GM18873 (cell line): ENCODE data around the gene C5AR1.
"Not testable (repeated sequence)": the region's sequence is repeated elsewhere in the genome, so short reads cannot be mapped to it uniquely, and the experiment has no call there.

Experiments used
- ATAC-seq: cut with Tn5 transposase; IDR thresholded peaks from one replicate; pipeline ENCODE4 v1.9.1; 2021; ENCODE audit warnings: mild to moderate bottlenecking, moderate library complexity, moderate number of reproducible peaks; ENCODE audit not compliant: unreplicated experiment, low FRiP score

The C5AR1 gene

GRCh38 chr19:47324502-47324901, 14.8 kb downstream of the C5AR1 start:
- ATAC-seq = no peak

- ATAC-seq = no peak
Observed at GRCh38 chr19:47330466-47330869, 20.8 kb downstream of the C5AR1 start.

GRCh38 chr19:47331490-47331889, 21.8 kb downstream of the C5AR1 start:
- no peak for ATAC-seq

GRCh38 chr19:47331931-47332547, 22.4 kb downstream of the C5AR1 start, which contains the start of gene C5AR2:
Gene C5AR2, plus strand, starts transcription at chr19:47332175. Its CDS starts 8,625 bp downstream, at chr19:47340800.
- no peak for ATAC-seq

GRCh38 chr19:47336765-47337718, 27.4 kb downstream of the C5AR1 start:
- not testable (repeated sequence) for ATAC-seq

GRCh38 chr19:47339196-47339880, 29.7 kb downstream of the C5AR1 start:
- no peak for ATAC-seq

GRCh38 chr19:47340477-47341208, 31.0 kb downstream of the C5AR1 start:
- ATAC-seq = no peak

GRCh38 chr19:47341734-47342133, 32.1 kb downstream of the C5AR1 start:
- no peak for ATAC-seq

- no peak for ATAC-seq
Observed at GRCh38 chr19:47343194-47343802, 33.6 kb downstream of the C5AR1 start.

GRCh38 chr19:47344425-47344824, 34.8 kb downstream of the C5AR1 start:
- no peak for ATAC-seq

GRCh38 chr19:47346024-47346423, 36.4 kb downstream of the C5AR1 start:
- not testable (repeated sequence) for ATAC-seq

- peak; percentile 90 for ATAC-seq
Observed at GRCh38 chr19:47348819-47349795, 39.4 kb downstream of the C5AR1 start, which contains the start of gene DHX34. Gene DHX34, plus strand, starts transcription at chr19:47349315. Its CDS starts 3,716 bp downstream, at chr19:47353031.

- no peak for ATAC-seq
Observed at GRCh38 chr19:47350630-47351029, 41.0 kb downstream of the C5AR1 start.

- no peak for ATAC-seq
Observed at GRCh38 chr19:47351548-47351947, 41.9 kb downstream of the C5AR1 start.

- no peak for ATAC-seq
Observed at GRCh38 chr19:47352095-47352494, 42.4 kb downstream of the C5AR1 start.

- no peak for ATAC-seq
Observed at GRCh38 chr19:47353307-47353712, 43.6 kb downstream of the C5AR1 start.

- no peak for ATAC-seq
Observed at GRCh38 chr19:47356900-47357299, 47.2 kb downstream of the C5AR1 start.

- ATAC-seq = no peak
Observed at GRCh38 chr19:47357788-47358680, 48.4 kb downstream of the C5AR1 start.
